Esophagus squamous epithelium (tissue), 4 donors: ENCODE results near the gene PPP1CC.

Experiments used
- POLR2A ChIP-seq, 4 donors: fragments of 450-650 bp; IDR thresholded peaks; one replicate each; pipeline ENCODE4 v1.6.1; 2017; ENCODE audit warnings: antibody characterized with exemption in 4 of 4, mild to moderate bottlenecking in 4 of 4, moderate library complexity in 3 of 4
- TF ChIP-seq, protein P1 (sequence below), 6 experiments: fragments of 450-650 bp in 4 of 6; fragments of 200-600 bp in 2 of 6; sonication (generic) in 2 of 6; IDR thresholded peaks; one replicate each; pipeline ENCODE4 v1.5.1; 2016 to 2019; ENCODE audit warnings: antibody characterized with exemption in 6 of 6, mild to moderate bottlenecking in 4 of 6, moderate library complexity in 4 of 6

DNA sequence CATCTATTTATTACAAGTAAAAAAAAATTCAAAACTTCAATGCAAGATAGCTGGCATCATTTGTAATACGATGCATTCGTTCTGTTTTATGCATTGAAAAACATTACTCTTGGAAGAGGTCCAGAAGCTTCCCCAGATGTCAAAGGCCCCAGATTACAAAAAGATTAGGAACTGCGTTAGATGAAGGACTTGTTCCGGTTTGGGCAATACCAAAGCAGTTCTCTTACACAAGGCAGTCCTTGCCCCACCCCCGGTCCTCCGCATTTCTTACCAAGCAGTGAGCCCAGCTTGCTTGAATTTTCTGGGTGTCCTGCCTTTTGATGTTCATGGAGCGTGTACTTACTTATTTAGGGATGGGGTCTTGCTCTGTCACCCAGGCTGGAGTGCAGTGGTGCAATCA is 49.0 kb downstream of the PPP1CC start:
- TF ChIP-seq, protein P1, sequence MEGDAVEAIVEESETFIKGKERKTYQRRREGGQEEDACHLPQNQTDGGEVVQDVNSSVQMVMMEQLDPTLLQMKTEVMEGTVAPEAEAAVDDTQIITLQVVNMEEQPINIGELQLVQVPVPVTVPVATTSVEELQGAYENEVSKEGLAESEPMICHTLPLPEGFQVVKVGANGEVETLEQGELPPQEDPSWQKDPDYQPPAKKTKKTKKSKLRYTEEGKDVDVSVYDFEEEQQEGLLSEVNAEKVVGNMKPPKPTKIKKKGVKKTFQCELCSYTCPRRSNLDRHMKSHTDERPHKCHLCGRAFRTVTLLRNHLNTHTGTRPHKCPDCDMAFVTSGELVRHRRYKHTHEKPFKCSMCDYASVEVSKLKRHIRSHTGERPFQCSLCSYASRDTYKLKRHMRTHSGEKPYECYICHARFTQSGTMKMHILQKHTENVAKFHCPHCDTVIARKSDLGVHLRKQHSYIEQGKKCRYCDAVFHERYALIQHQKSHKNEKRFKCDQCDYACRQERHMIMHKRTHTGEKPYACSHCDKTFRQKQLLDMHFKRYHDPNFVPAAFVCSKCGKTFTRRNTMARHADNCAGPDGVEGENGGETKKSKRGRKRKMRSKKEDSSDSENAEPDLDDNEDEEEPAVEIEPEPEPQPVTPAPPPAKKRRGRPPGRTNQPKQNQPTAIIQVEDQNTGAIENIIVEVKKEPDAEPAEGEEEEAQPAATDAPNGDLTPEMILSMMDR (IDR thresholded peaks at IDR 0.05) = no peak
- no peak for TF ChIP-seq POLR2A (IDR thresholded peaks at IDR 0.05)
